Panc1 (cell line): ENCODE data around the gene ACP2.

ENCODE experiments used
- CTCF ChIP-seq: fragments of 450-650 bp; IDR thresholded peaks from 2 replicates; pipeline ENCODE4 v1.5.1; 2017; ENCODE audit warnings: mild to moderate bottlenecking
- POLR2AphosphoS5 ChIP-seq: IDR thresholded peaks from 2 replicates; pipeline ENCODE4 v1.6.1; 2012; ENCODE audit warnings: mild to moderate bottlenecking, low read depth, low read length, moderate library complexity
- REST ChIP-seq, 2 experiments: IDR thresholded peaks; 2 replicates each; pipeline ENCODE4 v1.6.1; 2011 to 2012; ENCODE audit warnings: low read depth in 2 of 2, control low read depth in 1 of 2, low read length in 1 of 2, mild to moderate bottlenecking in 1 of 2, moderate library complexity in 1 of 2; ENCODE audit not compliant: insufficient read depth in 1 of 2
- TCF7L2 ChIP-seq: IDR thresholded peaks from 2 replicates; pipeline ENCODE4 v1.6.1; 2011; ENCODE audit warnings: mild to moderate bottlenecking, low read depth, low read length, inconsistent platforms

- TF ChIP-seq CTCF: no peak
- no peak for TF ChIP-seq TCF7L2
- TF ChIP-seq POLR2AphosphoS5: 0 out of 2 replicates have a peak, but pooled peaks have one; percentile 25
- TF ChIP-seq REST (IDR thresholded peaks at IDR 0.05; ENCODE audit: insufficient read depth in 1 of 2, low read depth in 2 of 2, low read length in 1 of 2): no peak
These were observed 6.7 kb downstream of the ACP2 start for GRCh38 chr11:47241841-47242301.
